ENCODE data around the gene TBC1D22A. TPM values are rescaled to one million over a fixed set of nuclear protein-coding genes. Genes with fewer than 3 reads are reported as not detected.

The TBC1D22A gene
- total and polyA plus RNA-seq, 9 donors, result 12.5 to 25.6 (median 18.5) TPM

- peaks cover 2% of the 10 kb centered on the region for H3K4me1 ChIP-seq (ENCODE audit: insufficient read depth)
- TF ChIP-seq POLR2A (IDR thresholded peaks at IDR 0.05) (no peak), CTCF (IDR thresholded peaks at IDR 0.05) (no peak), EP300 (IDR thresholded peaks at IDR 0.05) (no peak)
- H3K27ac ChIP-seq, result no peak overlapping the region
- no peaks in the 10 kb centered on the region for H3K36me3 ChIP-seq
- H3K27me3 ChIP-seq, result no peaks in the 10 kb centered on the region
- DNase-seq, result no peak
- 47 to 63% (median 50%) methylated on average over 5 of the region's 5 CpGs for WGBS, 3 donors
- no peak overlapping the region for H3K4me3 ChIP-seq
- H3K9me3 ChIP-seq, result no peaks in the 10 kb centered on the region
- intact Hi-C loops (cut with DNase I), result no loop called here
These were observed 129.0 kb downstream of the TBC1D22A start for GRCh38 chr22:46891382-46891951.

GRCh38 chr22:46892866-46893265, 130.4 kb downstream of the TBC1D22A start:
- Histone ChIP-seq H3K9me3 (no peaks in the 10 kb centered on the region), H3K4me1 (ENCODE audit: insufficient read depth) (peaks cover 2% of the 10 kb centered on the region), H3K27me3 (no peaks in the 10 kb centered on the region), H3K36me3 (no peaks in the 10 kb centered on the region), H3K4me3 (no peak overlapping the region), H3K27ac (no peak overlapping the region)
- intact Hi-C loops (cut with DNase I), result no loop called here
- DNase-seq, result peak in 1 of 5 donors; percentile 29
- WGBS, 3 donors, result 89 to 95% (median 90%) methylated on average over 15 of the region's 15 CpGs
- TF ChIP-seq CTCF (IDR thresholded peaks at IDR 0.05) (no peak), POLR2A (IDR thresholded peaks at IDR 0.05) (no peak)

- TF ChIP-seq POLR2A (IDR thresholded peaks at IDR 0.05), result no peak
- no peak for TF ChIP-seq EP300 (IDR thresholded peaks at IDR 0.05)
- no peak for TF ChIP-seq CTCF (IDR thresholded peaks at IDR 0.05)
- H3K9me3 ChIP-seq, result no peaks in the 10 kb centered on the region
- H3K36me3 ChIP-seq, result no peaks in the 10 kb centered on the region
- H3K4me1 ChIP-seq (ENCODE audit: insufficient read depth), result peaks cover 2% of the 10 kb centered on the region
- H3K27me3 ChIP-seq, result no peaks in the 10 kb centered on the region
- no peak overlapping the region for H3K27ac ChIP-seq
- no peak overlapping the region for H3K4me3 ChIP-seq
- WGBS, 3 donors, result 89 to 93% (median 89%) methylated on average over 10 of the region's 10 CpGs
- peak in 1 of 5 donors; percentile 21 for DNase-seq
- intact Hi-C loops (cut with DNase I), result no loop called here
These were observed 131.0 kb downstream of the TBC1D22A start for GRCh38 chr22:46893281-46894020.

DNA sequence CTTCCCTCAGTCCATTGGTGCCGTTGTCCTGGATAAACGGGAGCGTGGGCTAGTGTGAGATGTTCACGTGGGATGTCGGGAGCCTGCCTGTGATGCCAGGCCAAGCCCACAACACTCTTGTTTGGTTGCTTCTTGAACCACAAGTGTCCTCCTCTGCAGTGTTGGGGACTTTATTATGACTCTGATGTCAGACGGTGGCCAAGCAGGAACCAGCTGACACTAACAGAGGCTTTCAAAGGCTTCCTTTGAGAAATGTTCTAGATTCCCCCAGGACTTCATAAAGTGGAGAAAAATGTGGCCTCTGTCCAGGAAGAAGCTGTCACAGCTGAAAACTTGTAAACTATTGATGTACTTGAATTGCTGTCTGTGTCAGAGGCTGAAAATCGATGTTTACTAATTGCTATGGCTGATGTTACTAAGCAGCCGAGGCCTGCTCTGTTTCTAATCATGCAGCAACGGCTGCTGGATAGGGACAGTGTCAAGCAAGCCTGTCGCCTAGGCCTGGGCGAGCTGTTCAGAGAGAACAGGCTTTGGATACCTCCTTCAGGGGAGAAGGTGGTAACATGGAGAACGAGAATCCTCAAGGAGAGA, 131.7 kb downstream of the TBC1D22A start:
- no peaks in the 10 kb centered on the region for H3K27me3 ChIP-seq
- no peaks in the 10 kb centered on the region for H3K36me3 ChIP-seq
- no peaks in the 10 kb centered on the region for H3K9me3 ChIP-seq
- TF ChIP-seq POLR2A (IDR thresholded peaks at IDR 0.05) (no peak), CTCF (IDR thresholded peaks at IDR 0.05) (no peak), EP300 (IDR thresholded peaks at IDR 0.05) (no peak)
- H3K27ac ChIP-seq, result no peak overlapping the region
- peaks cover 2% of the 10 kb centered on the region for H3K4me1 ChIP-seq (ENCODE audit: insufficient read depth)
- peak in 1 of 5 donors; percentile 21 for DNase-seq
- no peak overlapping the region for H3K4me3 ChIP-seq
- 64 to 73% (median 68%) methylated on average over 12 of the region's 12 CpGs for WGBS, 3 donors
- intact Hi-C loops (cut with DNase I), result no loop called here

All from ovary (tissue), 9 donors.